Naive thymus-derived CD4-positive, alpha-beta T cell (primary cell): ENCODE measurements around the gene GLG1. TPM values are rescaled to one million over a fixed set of nuclear protein-coding genes. Genes with fewer than 3 reads are reported as not detected.
"Not testable (repeated sequence)": the region's sequence is repeated elsewhere in the genome, so short reads cannot be mapped to it uniquely, and the experiment has no call there.

Experiments used
- ATAC-seq: fragments of 150-1000 bp; cut with Tn5 transposase; 2 replicates; pipeline ENCODE4 v1.10.0; 2021; ENCODE audit warnings: mild to moderate bottlenecking, moderate library complexity
- CTCF ChIA-PET: fragments of 350-600 bp; sonication (Branson Sonifier 250); formaldehyde crosslinking; loops from one replicate; lab custom pipeline; 2021; ENCODE audit warnings: antibody characterized with exemption; lab: Charles Lee
- POLR2A ChIA-PET: fragments of 350-600 bp; sonication (Branson Sonifier 250); formaldehyde crosslinking; loops from one replicate; lab custom pipeline; 2021; ENCODE audit warnings: antibody characterized with exemption, inconsistent platforms; lab: Charles Lee
- DNase-seq, 9 donors: peaks; one replicate each; pipeline versions ENCODE4 v3.0.0 to v3.0.0-alpha.2; 2020 to 2022; ENCODE audit warnings: mixed read lengths in 1 of 9
- H3K27ac ChIP-seq: one replicate; pipeline ENCODE4 v1.7.0; 2013; ENCODE audit warnings: mild to moderate bottlenecking, low read depth, low read length, moderate library complexity
- H3K27me3 ChIP-seq, 2 donors: one replicate each; pipeline ENCODE4 v1.7.0; 2013; ENCODE audit warnings: low read length in 2 of 2, mild to moderate bottlenecking in 2 of 2, moderate library complexity in 2 of 2; ENCODE audit not compliant: control insufficient read depth in 2 of 2, insufficient read depth in 2 of 2
- H3K36me3 ChIP-seq, 3 experiments: 1 replicate in 2 of 3; 2 replicates in 1 of 3; pipeline ENCODE4 v1.7.0; 2013; ENCODE audit warnings: low read length in 3 of 3, mild to moderate bottlenecking in 3 of 3, moderate library complexity in 1 of 3; ENCODE audit not compliant: insufficient read depth in 3 of 3, control insufficient read depth in 2 of 3
- H3K4me1 ChIP-seq, 2 donors: one replicate each; pipeline ENCODE4 v1.7.0; 2013; ENCODE audit warnings: low read length in 2 of 2, mild to moderate bottlenecking in 2 of 2, moderate library complexity in 1 of 2; ENCODE audit not compliant: control insufficient read depth in 2 of 2, insufficient read depth in 2 of 2
- H3K4me3 ChIP-seq: 2 replicates; pipeline ENCODE4 v1.7.0; 2013; ENCODE audit warnings: mild to moderate bottlenecking, low read length
- H3K9me3 ChIP-seq, 3 experiments: 1 replicate in 2 of 3; 2 replicates in 1 of 3; pipeline ENCODE4 v1.7.0; 2013; ENCODE audit warnings: low read length in 3 of 3; ENCODE audit not compliant: control insufficient read depth in 2 of 3
- H3K27ac Mint-ChIP-seq, 9 donors: one replicate each; pipeline ENCODE4 v1.8.0; 2020 to 2022; ENCODE audit warnings: mixed read lengths in 9 of 9, mild to moderate bottlenecking in 8 of 9, moderate library complexity in 5 of 9, inconsistent platforms in 2 of 9
- H3K27me3 Mint-ChIP-seq, 5 donors: one replicate each; pipeline ENCODE4 v1.8.0; 2021 to 2022; ENCODE audit warnings: mixed read lengths in 5 of 5, mild to moderate bottlenecking in 1 of 5
- H3K36me3 Mint-ChIP-seq, 5 donors: one replicate each; pipeline ENCODE4 v1.8.0; 2020 to 2022; ENCODE audit warnings: mixed read lengths in 5 of 5, mild to moderate bottlenecking in 3 of 5, inconsistent platforms in 1 of 5
- H3K4me1 Mint-ChIP-seq, 7 donors: one replicate each; pipeline ENCODE4 v1.8.0; 2020 to 2022; ENCODE audit warnings: mixed read lengths in 7 of 7, mild to moderate bottlenecking in 3 of 7, inconsistent platforms in 1 of 7
- H3K4me3 Mint-ChIP-seq, 10 donors: one replicate each; pipeline ENCODE4 v1.8.0; 2020 to 2022; ENCODE audit warnings: mild to moderate bottlenecking in 10 of 10, mixed read lengths in 10 of 10, moderate library complexity in 6 of 10, inconsistent platforms in 2 of 10
- H3K9me3 Mint-ChIP-seq, 11 donors: one replicate each; pipeline ENCODE4 v1.8.0; 2020 to 2022; ENCODE audit warnings: mixed read lengths in 11 of 11, mild to moderate bottlenecking in 4 of 11, inconsistent platforms in 1 of 11, moderate library complexity in 1 of 11
- intact Hi-C, 2 donors: fragments of 100-400 bp; cut with micrococcal nuclease; formaldehyde crosslinking; loops; one replicate each; pipeline ENCODE4 v1.15.1; 2023
- polyA plus RNA-seq, 2 donors: library from polyadenylated mRNA; unstranded; fragments of 300-500 nt; fragmentation: Illumina TruSeq; gene quantifications; one replicate each; pipeline ENCODE4 v1.2.3, GENCODE V29; 2021
- total RNA-seq, 6 experiments: library from RNA in 5 of 6; stranded (reverse) in 5 of 6; gene quantifications; 1 replicate in 5 of 6; 2 replicates in 1 of 6; pipeline ENCODE4 v1.2.3 and lab custom pipeline; 2021 to 2026

GLG1 gene
- total and polyA plus RNA-seq, 7 experiments from 2014 or later = 125 to 285 (median 188) TPM

- no peaks in the 10 kb centered on the region for H3K9me3 ChIP-seq
- intact Hi-C loops = no loop called here
- POLR2A ChIA-PET = interaction anchor here (1.0 to 1.1 kb wide), 2 partner anchors 12 to 124 kb away, joined by 3 read pairs; no protein-coding TSS in a partner anchor
- Mint-ChIP-seq H3K27ac (peak overlapping the region in 6 of 9 donors; percentile 3 to 72 (median 54)), H3K9me3 (no peaks in the 10 kb centered on the region), H3K27me3 (no peaks in the 10 kb centered on the region), H3K4me3 (peak overlapping the region in 3 of 10 donors; percentile 6 to 25 (median 14)), H3K36me3 (peaks cover 0 to 20% (median 4%) of the 10 kb centered on the region in 5 donors), H3K4me1 (peaks cover 53 to 99% (median 94%) of the 10 kb centered on the region in 7 donors)
- H3K4me3 ChIP-seq = no peak overlapping the region
- H3K27me3 ChIP-seq = no peaks in the 10 kb centered on the region
- CTCF ChIA-PET = no interaction called here
- ATAC-seq (no peak), DNase-seq (no peak)
- H3K4me1 ChIP-seq = peaks cover 6 to 44% of the 10 kb centered on the region in 2 donors
- H3K27ac ChIP-seq = no peak overlapping the region
- H3K36me3 ChIP-seq = no peaks in the 10 kb centered on the region
Observed at GRCh38 chr16:74561626-74562025, 45.3 kb downstream of the GLG1 start.

- H3K9me3 ChIP-seq = no peaks in the 10 kb centered on the region
- peaks cover 6 to 44% of the 10 kb centered on the region in 2 donors for H3K4me1 ChIP-seq
- ATAC-seq (no peak), DNase-seq (no peak)
- ChIA-PET CTCF (no interaction called here), POLR2A (interaction anchor here (1.0 to 1.1 kb wide), 2 partner anchors 11 to 13 kb away, joined by 3 to 4 read pairs; no protein-coding TSS in a partner anchor)
- H3K4me3 Mint-ChIP-seq = no peak overlapping the region
- H3K4me1 Mint-ChIP-seq = peaks cover 49 to 97% (median 87%) of the 10 kb centered on the region in 7 donors
- H3K27ac Mint-ChIP-seq = peak overlapping the region in 6 of 9 donors; percentile 20 to 79 (median 55)
- intact Hi-C loops = no loop called here
- H3K4me3 ChIP-seq = no peak overlapping the region
- no peaks in the 10 kb centered on the region for H3K9me3 Mint-ChIP-seq
- no peaks in the 10 kb centered on the region for H3K36me3 ChIP-seq
- no peak overlapping the region for H3K27ac ChIP-seq
- H3K27me3 ChIP-seq = no peaks in the 10 kb centered on the region
- no peaks in the 10 kb centered on the region for H3K27me3 Mint-ChIP-seq
- peaks cover 0 to 15% (median 3%) of the 10 kb centered on the region in 5 donors for H3K36me3 Mint-ChIP-seq
Observed at GRCh38 chr16:74560912-74561311, 46.0 kb downstream of the GLG1 start.

- H3K4me3 Mint-ChIP-seq = peak overlapping the region in 7 of 10 donors; percentile 5 to 69 (median 34)
Observed at GRCh38 chr16:74558873-74559272, 48.0 kb downstream of the GLG1 start.

GRCh38 chr16:74557275-74557674 is 49.6 kb downstream of the GLG1 start:
- Mint-ChIP-seq H3K4me1 (peaks cover 23 to 65% (median 57%) of the 10 kb centered on the region in 7 donors), H3K4me3 (peak overlapping the region in 4 of 10 donors; percentile 1 to 43 (median 16)), H3K9me3 (no peaks in the 10 kb centered on the region), H3K27ac (peak overlapping the region in 8 of 9 donors; percentile 19 to 89 (median 69)), H3K27me3 (no peaks in the 10 kb centered on the region), H3K36me3 (peaks cover 0 to 4% (median 0%) of the 10 kb centered on the region in 5 donors)
- Histone ChIP-seq H3K9me3 (no peaks in the 10 kb centered on the region), H3K4me3 (no peak overlapping the region), H3K27ac (peak overlapping the region; percentile 18), H3K4me1 (peaks cover 6 to 28% of the 10 kb centered on the region in 2 donors), H3K27me3 (no peaks in the 10 kb centered on the region), H3K36me3 (no peaks in the 10 kb centered on the region)
- CTCF ChIA-PET = interaction anchor here (1.5 to 2.4 kb wide), 2 partner anchors 44 to 65 kb away, joined by 4 to 6 read pairs; no protein-coding TSS in a partner anchor
- no peak for DNase-seq
- POLR2A ChIA-PET = interaction anchor here (1.1 kb wide), 1 partner anchor 28 kb away, joined by 3 read pairs; no protein-coding TSS in a partner anchor
- no peak for ATAC-seq
- intact Hi-C loops = no loop called here

More at GRCh38 chr16:74558873-74559272, 48.0 kb downstream of the GLG1 start:
- Mint-ChIP-seq H3K27me3 (no peaks in the 10 kb centered on the region), H3K27ac (peak overlapping the region; percentile 14 to 89 (median 59)), H3K4me1 (peaks cover 31 to 79% (median 68%) of the 10 kb centered on the region in 7 donors), H3K36me3 (peaks cover 0 to 7% (median 0%) of the 10 kb centered on the region in 5 donors), H3K9me3 (no peaks in the 10 kb centered on the region)
- DNase-seq = no peak
- intact Hi-C loops = loop anchor here in 1 of 2 donors (2.0 kb wide), 2 partner anchors 14 to 46 kb away; no protein-coding TSS in a partner anchor
- no peaks in the 10 kb centered on the region for H3K36me3 ChIP-seq
- H3K27ac ChIP-seq = peak overlapping the region; percentile 40
- H3K4me1 ChIP-seq = peaks cover 6 to 34% of the 10 kb centered on the region in 2 donors
- no peak for ATAC-seq
- H3K27me3 ChIP-seq = no peaks in the 10 kb centered on the region
- no peaks in the 10 kb centered on the region for H3K9me3 ChIP-seq
- ChIA-PET CTCF (no interaction called here), POLR2A (interaction anchor here (0.9 kb wide), 1 partner anchor 12 kb away, joined by 3 read pairs; no protein-coding TSS in a partner anchor)
- H3K4me3 ChIP-seq = no peak overlapping the region

GRCh38 chr16:74556375-74556922 is 50.5 kb downstream of the GLG1 start:
- ATAC-seq = no peak
- no peak overlapping the region for H3K27ac ChIP-seq
- H3K36me3 ChIP-seq = no peaks in the 10 kb centered on the region
- no peaks in the 10 kb centered on the region for H3K9me3 ChIP-seq
- H3K4me3 ChIP-seq = no peak overlapping the region
- H3K27me3 Mint-ChIP-seq = no peaks in the 10 kb centered on the region
- H3K4me1 Mint-ChIP-seq = peaks cover 22 to 57% (median 49%) of the 10 kb centered on the region in 7 donors
- no peaks in the 10 kb centered on the region for H3K27me3 ChIP-seq
- peaks cover 6 to 28% of the 10 kb centered on the region in 2 donors for H3K4me1 ChIP-seq
- H3K9me3 Mint-ChIP-seq = no peaks in the 10 kb centered on the region
- peak overlapping the region in 1 of 9 donors; percentile 89 for H3K27ac Mint-ChIP-seq
- peaks cover 0 to 4% (median 0%) of the 10 kb centered on the region in 5 donors for H3K36me3 Mint-ChIP-seq
- intact Hi-C loops = no loop called here
- no peak overlapping the region for H3K4me3 Mint-ChIP-seq
- no peak for DNase-seq
- ChIA-PET POLR2A (interaction anchor here (1.1 to 1.4 kb wide), 2 partner anchors 29 to 50 kb away, joined by 3 to 4 read pairs; partner anchors contain the start of gene GLG1), CTCF (interaction anchor here (1.5 to 2.4 kb wide), 2 partner anchors 45 to 66 kb away, joined by 4 to 6 read pairs; no protein-coding TSS in a partner anchor)

- intact Hi-C loops, H3K4me3 ChIP-seq, ATAC-seq, H3K36me3 ChIP-seq, H3K27ac Mint-ChIP-seq, H3K27me3 ChIP-seq, CTCF ChIA-PET, H3K27me3 Mint-ChIP-seq, H3K9me3 Mint-ChIP-seq, H3K27ac ChIP-seq, H3K4me1 ChIP-seq, POLR2A ChIA-PET, H3K9me3 ChIP-seq, H3K4me3 Mint-ChIP-seq, DNase-seq: not testable (repeated sequence)
- peaks cover 3 to 36% (median 25%) of the 10 kb centered on the region in 7 donors for H3K4me1 Mint-ChIP-seq
- H3K36me3 Mint-ChIP-seq = peaks cover 0 to 11% (median 3%) of the 10 kb centered on the region in 5 donors
Observed at GRCh38 chr16:74552357-74552756, 54.6 kb downstream of the GLG1 start.
